K562 (cell line): ENCODE measurements around the gene DIS3L2. TPM values are rescaled to one million over a fixed set of nuclear protein-coding genes. Genes with fewer than 3 reads are reported as not detected.
A peak's percentile ranks its signal among the peaks of the same experiment; 100 is the strongest.

Source experiments
- ATF1 ChIP-seq, 2 experiments: fragments of 450-650 bp in 1 of 2; IDR thresholded peaks; 2 replicates each; pipeline ENCODE4 v1.6.1; 2016; ENCODE audit warnings: missing compliant biosample characterization in 1 of 2, missing genetic modification characterization in 1 of 2
- ATF3 ChIP-seq, 2 experiments: fragments of 450-650 bp in 1 of 2; sonication (generic) in 1 of 2; formaldehyde crosslinking in 1 of 2; IDR thresholded peaks in 1 of 2; conservative IDR thresholded peaks in 1 of 2; 2 replicates each; pipeline versions ENCODE4 v1.6.1 to v1.8.1; 2016 to 2023; ENCODE audit warnings: mild to moderate bottlenecking in 2 of 2, moderate library complexity in 2 of 2, inconsistent platforms in 1 of 2, missing genetic modification reagents in 1 of 2
- GATA2 ChIP-seq: sonication (generic); formaldehyde crosslinking; IDR thresholded peaks from 2 replicates; pipeline ENCODE4 v1.4.0; 2020; ENCODE audit warnings: mild to moderate bottlenecking, missing genetic modification reagents
- JUND ChIP-seq, 2 experiments: IDR thresholded peaks; 2 replicates in 1 of 2; 3 replicates in 1 of 2; pipeline ENCODE4 v1.6.1; 2011; ENCODE audit warnings: borderline replicate concordance in 2 of 2, low read depth in 2 of 2, low read length in 2 of 2, improper control_type of control experiment in 1 of 2, missing biosample characterization in 1 of 2, missing genetic modification characterization in 1 of 2, missing genetic modification reagents in 1 of 2
- MEIS2 ChIP-seq: fragments of 450-650 bp; IDR thresholded peaks from 2 replicates; pipeline ENCODE4 v1.6.1; 2014; ENCODE audit warnings: mild to moderate bottlenecking; ENCODE audit not compliant: partially characterized antibody
- NBN ChIP-seq: fragments of 450-650 bp; IDR thresholded peaks from 2 replicates; pipeline ENCODE4 v1.6.1; 2016; ENCODE audit warnings: low read depth, mild to moderate bottlenecking
- NKRF ChIP-seq: fragments of 450-650 bp; IDR thresholded peaks from 2 replicates; pipeline ENCODE4 v1.6.1; 2016; ENCODE audit warnings: borderline replicate concordance
- SIN3B ChIP-seq: fragments of 450-650 bp; IDR thresholded peaks from 2 replicates; pipeline ENCODE4 v1.6.1; 2017; ENCODE audit warnings: low read depth, mild to moderate bottlenecking, moderate library complexity
- TCF3 ChIP-seq: sonication (generic); formaldehyde crosslinking; IDR thresholded peaks from 2 replicates; pipeline ENCODE4 v1.4.0; 2020; ENCODE audit warnings: mild to moderate bottlenecking, missing genetic modification reagents
- polyA plus RNA-seq, 8 experiments: library from polyadenylated mRNA; depleted of rRNA in 4 of 8; stranded (reverse) in 5 of 8; unstranded in 3 of 8; fragments of >200 nt; fragmentation: Nextera tagmentation in 2 of 8; fragmentation: Illumina TruSeq in 1 of 8; extraction: Ambion mirVana in 2 of 8; extraction: Trizol in 1 of 8; gene quantifications; 2 replicates each; pipeline versions ENCODE4 v1.2.1 to v1.2.3, GENCODE V29; 2011 to 2014; ENCODE audit warnings: inconsistent platforms in 1 of 8, missing spikeins in 1 of 8
- total RNA-seq, 7 experiments: library from RNA; depleted of rRNA in 6 of 7; stranded (reverse); fragments of >200 nt in 6 of 7; fragmentation: Illumina TruSeq in 2 of 7; extraction: Trizol in 2 of 7; gene quantifications; 2 replicates each; pipeline versions ENCODE4 v1.2.1 to v1.2.3, GENCODE V29; 2011 to 2021; ENCODE audit warnings: low replicate concordance in 1 of 7
- TF ChIP-seq, protein P1 (sequence below): fragments of 450-650 bp; IDR thresholded peaks from 2 replicates; pipeline ENCODE4 v1.6.1; 2017; ENCODE audit warnings: mild to moderate bottlenecking, moderate library complexity
- TF ChIP-seq, protein P2 (sequence below): sonication (generic); formaldehyde crosslinking; IDR thresholded peaks from 2 replicates; pipeline ENCODE4 v1.8.0; 2022; ENCODE audit warnings: mild to moderate bottlenecking, missing genetic modification reagents
- TF ChIP-seq, protein P3 (sequence below): fragments of 250-450 bp; sonication (Bioruptor Pico); IDR thresholded peaks from 2 replicates; pipeline ENCODE4 v1.4.0; 2020

DIS3L2 gene
- total and polyA plus RNA-seq, 9 of the 15 experiments (the other 6 are each of a cell fraction or from before 2014, with no cell fraction given), result 1.5 to 19.2 (median 11.2) TPM

- TF ChIP-seq, protein P1, sequence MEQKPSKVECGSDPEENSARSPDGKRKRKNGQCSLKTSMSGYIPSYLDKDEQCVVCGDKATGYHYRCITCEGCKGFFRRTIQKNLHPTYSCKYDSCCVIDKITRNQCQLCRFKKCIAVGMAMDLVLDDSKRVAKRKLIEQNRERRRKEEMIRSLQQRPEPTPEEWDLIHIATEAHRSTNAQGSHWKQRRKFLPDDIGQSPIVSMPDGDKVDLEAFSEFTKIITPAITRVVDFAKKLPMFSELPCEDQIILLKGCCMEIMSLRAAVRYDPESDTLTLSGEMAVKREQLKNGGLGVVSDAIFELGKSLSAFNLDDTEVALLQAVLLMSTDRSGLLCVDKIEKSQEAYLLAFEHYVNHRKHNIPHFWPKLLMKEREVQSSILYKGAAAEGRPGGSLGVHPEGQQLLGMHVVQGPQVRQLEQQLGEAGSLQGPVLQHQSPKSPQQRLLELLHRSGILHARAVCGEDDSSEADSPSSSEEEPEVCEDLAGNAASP, result no peak
- TF ChIP-seq MEIS2, result no peak
- TF ChIP-seq, protein P2, sequence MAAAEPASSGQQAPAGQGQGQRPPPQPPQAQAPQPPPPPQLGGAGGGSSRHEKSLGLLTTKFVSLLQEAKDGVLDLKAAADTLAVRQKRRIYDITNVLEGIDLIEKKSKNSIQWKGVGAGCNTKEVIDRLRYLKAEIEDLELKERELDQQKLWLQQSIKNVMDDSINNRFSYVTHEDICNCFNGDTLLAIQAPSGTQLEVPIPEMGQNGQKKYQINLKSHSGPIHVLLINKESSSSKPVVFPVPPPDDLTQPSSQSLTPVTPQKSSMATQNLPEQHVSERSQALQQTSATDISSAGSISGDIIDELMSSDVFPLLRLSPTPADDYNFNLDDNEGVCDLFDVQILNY, result no peak
- TF ChIP-seq ATF3 (IDR thresholded peaks at IDR 0.05), result peak; percentile 30; the same call in 1 of the 2 replicates
- TF ChIP-seq ATF3 (CRISPR knock-in tag; conservative IDR thresholded peaks at IDR 0.05), result no peak
- TF ChIP-seq JUND (IDR thresholded peaks at IDR 0.05; ENCODE audit: borderline replicate concordance, low read depth, low read length), result peak; percentile 29; the same call in 1 of the 2 replicates
- no peak for TF ChIP-seq JUND (tag; IDR thresholded peaks at IDR 0.05; ENCODE audit: borderline replicate concordance, low read depth, low read length)
- no peak for TF ChIP-seq NBN
- no peak for TF ChIP-seq NKRF
- TF ChIP-seq ATF1 (CRISPR knock-in tag; IDR thresholded peaks at IDR 0.05), result no peak
- peak; percentile 37; the same call in 1 of the 2 replicates for TF ChIP-seq ATF1 (tag; IDR thresholded peaks at IDR 0.05)
- TF ChIP-seq GATA2, result no peak
- TF ChIP-seq TCF3 (CRISPR knock-in tag), result peak; percentile 11; the same call in 1 of the 2 replicates
- TF ChIP-seq SIN3B, result no peak
- TF ChIP-seq, protein P3, sequence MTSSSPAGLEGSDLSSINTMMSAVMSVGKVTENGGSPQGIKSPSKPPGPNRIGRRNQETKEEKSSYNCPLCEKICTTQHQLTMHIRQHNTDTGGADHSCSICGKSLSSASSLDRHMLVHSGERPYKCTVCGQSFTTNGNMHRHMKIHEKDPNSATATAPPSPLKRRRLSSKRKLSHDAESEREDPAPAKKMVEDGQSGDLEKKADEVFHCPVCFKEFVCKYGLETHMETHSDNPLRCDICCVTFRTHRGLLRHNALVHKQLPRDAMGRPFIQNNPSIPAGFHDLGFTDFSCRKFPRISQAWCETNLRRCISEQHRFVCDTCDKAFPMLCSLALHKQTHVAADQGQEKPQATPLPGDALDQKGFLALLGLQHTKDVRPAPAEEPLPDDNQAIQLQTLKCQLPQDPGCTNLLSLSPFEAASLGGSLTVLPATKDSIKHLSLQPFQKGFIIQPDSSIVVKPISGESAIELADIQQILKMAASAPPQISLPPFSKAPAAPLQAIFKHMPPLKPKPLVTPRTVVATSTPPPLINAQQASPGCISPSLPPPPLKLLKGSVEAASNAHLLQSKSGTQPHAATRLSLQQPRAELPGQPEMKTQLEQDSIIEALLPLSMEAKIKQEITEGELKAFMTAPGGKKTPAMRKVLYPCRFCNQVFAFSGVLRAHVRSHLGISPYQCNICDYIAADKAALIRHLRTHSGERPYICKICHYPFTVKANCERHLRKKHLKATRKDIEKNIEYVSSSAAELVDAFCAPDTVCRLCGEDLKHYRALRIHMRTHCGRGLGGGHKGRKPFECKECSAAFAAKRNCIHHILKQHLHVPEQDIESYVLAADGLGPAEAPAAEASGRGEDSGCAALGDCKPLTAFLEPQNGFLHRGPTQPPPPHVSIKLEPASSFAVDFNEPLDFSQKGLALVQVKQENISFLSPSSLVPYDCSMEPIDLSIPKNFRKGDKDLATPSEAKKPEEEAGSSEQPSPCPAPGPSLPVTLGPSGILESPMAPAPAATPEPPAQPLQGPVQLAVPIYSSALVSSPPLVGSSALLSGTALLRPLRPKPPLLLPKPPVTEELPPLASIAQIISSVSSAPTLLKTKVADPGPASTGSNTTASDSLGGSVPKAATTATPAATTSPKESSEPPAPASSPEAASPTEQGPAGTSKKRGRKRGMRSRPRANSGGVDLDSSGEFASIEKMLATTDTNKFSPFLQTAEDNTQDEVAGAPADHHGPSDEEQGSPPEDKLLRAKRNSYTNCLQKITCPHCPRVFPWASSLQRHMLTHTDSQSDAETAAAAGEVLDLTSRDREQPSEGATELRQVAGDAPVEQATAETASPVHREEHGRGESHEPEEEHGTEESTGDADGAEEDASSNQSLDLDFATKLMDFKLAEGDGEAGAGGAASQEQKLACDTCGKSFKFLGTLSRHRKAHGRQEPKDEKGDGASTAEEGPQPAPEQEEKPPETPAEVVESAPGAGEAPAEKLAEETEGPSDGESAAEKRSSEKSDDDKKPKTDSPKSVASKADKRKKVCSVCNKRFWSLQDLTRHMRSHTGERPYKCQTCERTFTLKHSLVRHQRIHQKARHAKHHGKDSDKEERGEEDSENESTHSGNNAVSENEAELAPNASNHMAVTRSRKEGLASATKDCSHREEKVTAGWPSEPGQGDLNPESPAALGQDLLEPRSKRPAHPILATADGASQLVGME (CRISPR knock-in tag), result no peak
Observed at GRCh38 chr2:231917280-231918066, 44.0 kb upstream of the DIS3L2 start (continued).
